GM12801 (cell line): ENCODE measurements around the gene MICALL2.

Experiments used
- TF ChIP-seq, protein P1 (sequence below): IDR thresholded peaks from one replicate; pipeline ENCODE4 v1.5.1; 2011; ENCODE audit warnings: control low read depth; ENCODE audit not compliant: insufficient read length; ENCODE audit errors: extremely low read depth

The MICALL2 gene

DNA sequence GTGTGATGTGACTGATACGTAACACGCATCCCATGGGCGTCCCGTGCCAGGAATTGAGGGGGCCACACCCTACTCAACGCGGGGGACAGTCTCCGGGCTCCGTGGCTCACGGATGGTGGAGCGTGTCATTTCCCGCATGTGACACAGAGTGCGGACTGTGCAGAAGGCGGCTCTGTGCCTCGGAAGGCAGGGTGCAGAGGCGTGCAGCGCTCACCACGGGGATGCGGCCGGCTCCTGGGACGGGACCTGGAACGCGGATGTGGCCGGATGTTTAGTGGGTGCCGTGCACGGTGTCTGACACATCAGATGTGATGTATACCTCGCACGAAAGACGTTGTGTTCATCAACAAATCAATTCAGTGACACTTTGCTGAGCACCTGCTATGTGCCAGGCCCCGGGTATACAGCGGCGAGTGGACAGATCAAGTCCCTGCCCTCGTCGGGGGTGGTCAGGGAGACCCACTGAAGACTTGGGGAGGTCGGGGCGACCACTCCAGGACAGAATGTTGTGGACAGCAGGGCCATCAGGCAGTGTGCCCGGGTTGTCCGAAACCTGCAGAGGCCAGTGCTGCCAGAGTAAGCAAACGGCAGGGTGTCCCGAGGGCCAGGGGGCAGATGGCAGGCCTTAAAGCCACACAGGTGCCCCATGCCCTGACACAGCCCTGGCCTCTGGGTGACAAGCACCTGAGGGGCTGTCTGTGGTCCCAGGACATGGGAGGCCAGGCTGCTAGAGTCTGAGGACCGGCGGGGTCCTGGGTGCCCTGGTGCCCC lies 38.1 kb downstream of the MICALL2 start:
- TF ChIP-seq, protein P1, sequence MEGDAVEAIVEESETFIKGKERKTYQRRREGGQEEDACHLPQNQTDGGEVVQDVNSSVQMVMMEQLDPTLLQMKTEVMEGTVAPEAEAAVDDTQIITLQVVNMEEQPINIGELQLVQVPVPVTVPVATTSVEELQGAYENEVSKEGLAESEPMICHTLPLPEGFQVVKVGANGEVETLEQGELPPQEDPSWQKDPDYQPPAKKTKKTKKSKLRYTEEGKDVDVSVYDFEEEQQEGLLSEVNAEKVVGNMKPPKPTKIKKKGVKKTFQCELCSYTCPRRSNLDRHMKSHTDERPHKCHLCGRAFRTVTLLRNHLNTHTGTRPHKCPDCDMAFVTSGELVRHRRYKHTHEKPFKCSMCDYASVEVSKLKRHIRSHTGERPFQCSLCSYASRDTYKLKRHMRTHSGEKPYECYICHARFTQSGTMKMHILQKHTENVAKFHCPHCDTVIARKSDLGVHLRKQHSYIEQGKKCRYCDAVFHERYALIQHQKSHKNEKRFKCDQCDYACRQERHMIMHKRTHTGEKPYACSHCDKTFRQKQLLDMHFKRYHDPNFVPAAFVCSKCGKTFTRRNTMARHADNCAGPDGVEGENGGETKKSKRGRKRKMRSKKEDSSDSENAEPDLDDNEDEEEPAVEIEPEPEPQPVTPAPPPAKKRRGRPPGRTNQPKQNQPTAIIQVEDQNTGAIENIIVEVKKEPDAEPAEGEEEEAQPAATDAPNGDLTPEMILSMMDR: no peak

DNA sequence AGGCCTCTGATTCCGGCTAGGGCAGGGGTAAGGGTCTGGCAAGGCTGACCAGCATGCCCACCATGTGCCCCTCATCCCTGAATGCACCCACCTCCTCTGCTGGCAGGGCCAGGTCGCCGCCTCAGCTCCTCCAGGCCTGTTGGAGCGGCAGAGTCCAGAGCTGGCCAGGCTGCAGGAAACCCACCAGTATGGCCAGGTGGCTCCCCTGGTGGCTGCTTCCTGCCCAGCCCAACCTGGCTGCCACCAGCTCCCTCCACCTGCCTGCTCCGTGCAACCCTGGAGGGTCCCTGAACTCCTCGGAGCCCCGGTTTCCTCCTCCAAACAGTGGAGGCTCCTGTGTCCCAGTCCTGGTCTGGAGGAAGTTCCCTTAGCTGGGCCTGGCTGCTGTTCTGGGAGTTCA lies 39.6 kb downstream of the MICALL2 start:
- TF ChIP-seq, protein P1: no peak

DNA sequence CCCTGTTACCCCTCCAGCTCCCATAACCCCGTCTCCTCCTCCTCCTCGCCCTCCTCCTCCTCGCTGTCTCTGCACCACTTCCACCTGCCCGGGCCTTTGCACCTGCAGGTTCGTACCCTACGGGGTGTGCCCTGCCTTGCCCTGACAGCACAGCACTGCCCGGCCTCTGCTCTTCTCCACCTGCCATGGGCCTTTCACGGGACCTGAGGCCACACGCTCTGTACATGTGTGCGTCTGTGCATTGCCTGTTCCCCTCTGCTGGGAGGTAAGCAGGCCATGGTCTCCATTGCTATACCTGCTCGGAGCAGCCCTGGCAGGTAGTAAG lies 40.0 kb downstream of the MICALL2 start:
- TF ChIP-seq, protein P1: no peak

DNA sequence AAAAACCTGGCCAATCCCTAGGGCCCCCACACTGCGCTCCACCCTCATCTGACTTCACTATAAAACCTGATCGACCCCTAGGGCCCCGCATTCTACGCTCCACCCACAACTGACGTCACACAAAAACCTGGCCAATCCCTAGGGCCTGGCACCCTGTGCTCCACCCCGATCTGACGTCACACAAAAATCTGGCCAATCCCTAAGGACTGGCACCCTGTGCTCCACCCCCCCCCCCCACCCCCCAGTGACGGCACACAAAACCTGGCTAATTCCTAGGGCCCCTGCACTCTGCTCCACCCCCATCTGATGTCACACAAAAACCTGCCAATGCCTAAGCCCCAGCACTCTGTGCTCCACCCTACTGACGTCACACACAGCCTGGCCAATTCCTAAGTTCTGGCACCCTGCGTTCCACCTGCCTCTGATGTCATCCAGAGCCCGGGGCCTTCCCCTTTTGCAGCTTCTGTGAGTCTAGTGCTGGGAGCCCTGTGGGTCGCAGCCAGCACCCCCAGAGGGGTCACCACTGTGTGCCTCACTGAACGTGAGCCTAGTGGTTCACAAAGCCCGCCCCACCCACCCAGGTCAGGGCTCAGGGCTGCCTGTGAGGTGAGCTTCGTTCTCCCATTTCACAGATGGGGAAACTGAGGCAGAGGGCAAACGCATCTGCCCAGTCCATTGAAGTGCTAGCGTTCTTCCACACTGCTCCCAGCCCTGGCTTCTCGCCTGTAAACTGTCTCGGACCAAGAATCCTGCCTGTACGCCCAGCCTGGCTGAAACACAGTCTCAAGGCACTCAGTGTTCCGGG lies 40.6 kb downstream of the MICALL2 start:
- TF ChIP-seq, protein P1: no peak

DNA sequence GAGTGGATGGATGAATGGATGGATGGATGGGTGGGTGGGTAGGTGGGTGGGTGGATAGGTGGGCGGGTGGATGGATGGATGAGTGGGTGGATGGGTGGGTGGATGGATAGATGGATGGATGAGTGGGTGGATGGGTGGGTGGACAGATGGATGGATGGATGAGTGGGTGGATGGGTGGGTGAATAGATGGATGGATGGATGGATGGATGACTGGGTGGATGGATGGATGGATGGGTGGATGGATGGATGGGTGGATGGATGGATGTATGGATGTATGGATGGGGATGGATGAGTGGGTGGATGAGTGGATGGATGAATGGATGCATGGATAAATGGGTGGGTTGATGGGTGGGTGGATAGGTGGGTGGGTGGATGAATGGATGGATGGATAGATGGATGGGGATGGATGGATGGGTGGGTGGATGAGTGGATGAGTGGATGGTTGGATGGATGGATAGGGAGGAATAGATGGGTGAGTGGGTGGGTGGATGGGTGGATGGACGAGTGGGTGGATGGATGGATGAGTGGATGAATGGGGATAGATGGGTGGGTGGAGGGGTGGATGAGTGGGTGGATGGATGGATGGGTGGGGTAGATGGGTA lies 43.8 kb downstream of the MICALL2 start:
- TF ChIP-seq, protein P1: no peak

DNA sequence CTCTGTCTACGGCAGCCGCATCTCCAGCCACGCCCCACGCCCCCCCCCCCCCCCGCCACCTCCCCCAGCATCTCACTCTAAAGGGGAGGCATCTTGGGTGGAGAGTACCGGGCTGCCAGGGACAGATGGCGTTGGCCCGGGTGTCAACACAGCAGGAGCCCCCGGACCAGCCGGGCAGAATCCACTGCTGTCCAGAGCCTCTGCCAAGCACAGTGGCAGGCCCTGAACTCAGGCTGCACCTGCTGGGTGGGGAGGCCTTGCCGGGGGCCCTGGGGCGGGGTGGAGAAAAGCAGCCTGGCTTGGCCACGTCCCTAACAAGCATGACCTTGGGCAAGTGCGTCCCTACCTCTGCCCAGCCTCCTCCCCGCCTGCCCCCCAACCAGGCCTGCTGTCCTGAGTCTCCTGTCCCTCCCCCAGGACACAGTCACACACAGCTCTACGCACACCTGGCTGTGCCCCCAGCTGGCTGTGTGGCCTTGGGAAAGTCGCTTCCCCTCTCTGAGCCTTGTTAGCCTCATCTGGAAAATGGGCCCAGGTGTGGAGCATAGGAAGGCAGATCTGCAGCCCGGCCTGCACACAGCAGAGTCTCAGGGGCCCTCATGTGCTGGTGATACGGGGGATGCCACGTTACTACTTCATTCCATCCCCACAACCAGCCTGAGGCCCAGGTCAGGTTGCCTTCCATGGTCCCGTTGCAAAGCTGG lies 45.2 kb downstream of the MICALL2 start:
- TF ChIP-seq, protein P1: no peak
